ENCODE data around the gene TSR3. TPM values are rescaled to one million over a fixed set of nuclear protein-coding genes. Genes with fewer than 3 reads are reported as not detected.

The TSR3 gene
- 35.7 TPM for total RNA-seq (2013)
- polyA plus RNA-seq, result 10 to 100 TPM; 23.2 to 73.1 (median 48.2) TPM
- polyA minus RNA-seq, result 30.3 and 37.4 TPM in 2 replicates
- total RNA-seq, result 2.8 to 12.8 (median 8.9) reads per million in 11 experiments

GRCh38 chr16:1351582-1352362 is at the start of gene TSR3, which contains the start of gene GNPTG:
Gene TSR3 (minus strand): TSS chr16:1351878. CDS start chr16:1351804, 74 bp downstream.
Gene GNPTG (plus strand): TSS chr16:1351931. CDS start chr16:1351966, 35 bp downstream.
- peaks cover 0 to 4% (median 0%) of the 10 kb centered on the region in 7 donors for H3K9me3 Mint-ChIP-seq
- H4K20me1 ChIP-seq (ENCODE audit: insufficient read depth, low read length), result peaks cover 60% of the 10 kb centered on the region
- H3K36me3 ChIP-seq (replicated peaks in 1 of 2; ENCODE audit: control insufficient read depth in 1 of 2, insufficient read depth in 2 of 2, low read length in 2 of 2), result peaks cover 18% of the 10 kb centered on the region in 2 donors
- H2AFZ ChIP-seq (ENCODE audit: insufficient read depth, low read depth, low read length, poor library complexity, severe bottlenecking), result peak within 1 kb of the TSS; percentile 91
- H3K4me1 Mint-ChIP-seq, result peaks cover 36% of the 10 kb centered on the region
- peak within 1 kb of the TSS; percentile 82 to 93 (median 89) for H3K27ac Mint-ChIP-seq
- peak; percentile 90 to 93 (median 91) for DNase-seq
- peak within 1 kb of the TSS; percentile 91 for H3K9ac ChIP-seq (ENCODE audit: insufficient read depth, low read length, poor library complexity, severe bottlenecking)
- TF ChIP-seq CTCF (IDR thresholded peaks at IDR 0.05), result no peak
- peaks cover 16 to 35% of the 10 kb centered on the region in 2 donors for H3K36me3 Mint-ChIP-seq
- peak within 1 kb of the TSS; percentile 96 for H3K4me2 ChIP-seq (replicated peaks; ENCODE audit: extremely low read depth, low read length, poor library complexity, severe bottlenecking)
- H3K27me3 Mint-ChIP-seq (ENCODE audit: low read depth in 3 of 3), result no peaks in the 10 kb centered on the region
- H3K9me3 ChIP-seq (replicated peaks in 1 of 2; ENCODE audit: control insufficient read depth in 1 of 2, insufficient read depth in 1 of 2, low read length in 2 of 2), result no peaks in the 10 kb centered on the region
- H3K4me3 ChIP-seq (replicated peaks in 1 of 3; ENCODE audit: low read depth in 2 of 3, low read length in 3 of 3), result peak within 1 kb of the TSS; percentile 91 to 97 (median 95)
- peaks cover 21 to 32% of the 10 kb centered on the region in 2 donors for H3K4me1 ChIP-seq (ENCODE audit: control insufficient read depth in 1 of 2, insufficient read depth in 2 of 2, low read length in 2 of 2)
- H3K27me3 ChIP-seq (ENCODE audit: control insufficient read depth in 2 of 2, insufficient read depth in 2 of 2, low read length in 2 of 2), result no peaks in the 10 kb centered on the region
- peak within 1 kb of the TSS; percentile 92 to 98 for H3K4me3 Mint-ChIP-seq
- under 1% methylated on average over 98 of the region's 98 CpGs for WGBS (ENCODE audit: insufficient coverage)
- peak within 1 kb of the TSS; percentile 59 to 88 for H3K27ac ChIP-seq (ENCODE audit: low read depth in 1 of 2, low read length in 2 of 2)
- intact Hi-C loops (cut with micrococcal nuclease), result loop anchor here in 1 of 2 donors (10.0 kb wide), 1 partner anchor 63 kb away; the partner anchor contains the start of gene UNKL
- peaks cover 63% of the 10 kb centered on the region for H3K79me2 ChIP-seq (ENCODE audit: insufficient read depth, low read length)

GRCh38 chr16:1401061-1401757 is 49.5 kb upstream of the TSR3 start:
- H3K4me1 Mint-ChIP-seq, result no peaks in the 10 kb centered on the region
- Histone ChIP-seq H3K9ac (ENCODE audit: insufficient read depth, low read length, poor library complexity, severe bottlenecking) (no peak overlapping the region), H3K79me2 (ENCODE audit: insufficient read depth, low read length) (peaks cover 23% of the 10 kb centered on the region), H3K36me3 (replicated peaks in 1 of 2; ENCODE audit: control insufficient read depth in 1 of 2, insufficient read depth in 2 of 2, low read length in 2 of 2) (peaks cover 68 to 87% of the 10 kb centered on the region in 2 donors), H3K27me3 (ENCODE audit: control insufficient read depth in 2 of 2, insufficient read depth in 2 of 2, low read length in 2 of 2) (no peaks in the 10 kb centered on the region), H3K9me3 (replicated peaks in 1 of 2; ENCODE audit: control insufficient read depth in 1 of 2, insufficient read depth in 1 of 2, low read length in 2 of 2) (no peaks in the 10 kb centered on the region), H3K4me1 (ENCODE audit: control insufficient read depth in 1 of 2, insufficient read depth in 2 of 2, low read length in 2 of 2) (no peaks in the 10 kb centered on the region), H4K20me1 (ENCODE audit: insufficient read depth, low read length) (peaks cover 70% of the 10 kb centered on the region), H2AFZ (ENCODE audit: insufficient read depth, low read depth, low read length, poor library complexity, severe bottlenecking) (no peak overlapping the region), H3K4me2 (replicated peaks; ENCODE audit: extremely low read depth, low read length, poor library complexity, severe bottlenecking) (no peak overlapping the region), H3K4me3 (replicated peaks in 1 of 3; ENCODE audit: low read depth in 2 of 3, low read length in 3 of 3) (no peak overlapping the region), H3K27ac (ENCODE audit: low read depth in 1 of 2, low read length in 2 of 2) (no peak overlapping the region)
- 95% methylated on average over 27 of the region's 29 CpGs for WGBS (ENCODE audit: insufficient coverage)
- no peaks in the 10 kb centered on the region for H3K9me3 Mint-ChIP-seq
- no peak for TF ChIP-seq CTCF (IDR thresholded peaks at IDR 0.05)
- peaks cover 0 to 3% (median 0%) of the 10 kb centered on the region in 3 donors for H3K27me3 Mint-ChIP-seq (ENCODE audit: low read depth in 3 of 3)
- H3K36me3 Mint-ChIP-seq, result peaks cover 64 to 89% of the 10 kb centered on the region in 2 donors
- no peak overlapping the region for H3K27ac Mint-ChIP-seq
- intact Hi-C loops (cut with micrococcal nuclease), result no loop called here
- no peak for DNase-seq
- H3K4me3 Mint-ChIP-seq, result no peak overlapping the region

All from CD14-positive monocyte (primary cell).